Measurements from ENCODE around the gene ITGAL.
"Not testable (repeated sequence)": the region's sequence is repeated elsewhere in the genome, so short reads cannot be mapped to it uniquely, and the experiment has no call there.

The ITGAL gene

DNA sequence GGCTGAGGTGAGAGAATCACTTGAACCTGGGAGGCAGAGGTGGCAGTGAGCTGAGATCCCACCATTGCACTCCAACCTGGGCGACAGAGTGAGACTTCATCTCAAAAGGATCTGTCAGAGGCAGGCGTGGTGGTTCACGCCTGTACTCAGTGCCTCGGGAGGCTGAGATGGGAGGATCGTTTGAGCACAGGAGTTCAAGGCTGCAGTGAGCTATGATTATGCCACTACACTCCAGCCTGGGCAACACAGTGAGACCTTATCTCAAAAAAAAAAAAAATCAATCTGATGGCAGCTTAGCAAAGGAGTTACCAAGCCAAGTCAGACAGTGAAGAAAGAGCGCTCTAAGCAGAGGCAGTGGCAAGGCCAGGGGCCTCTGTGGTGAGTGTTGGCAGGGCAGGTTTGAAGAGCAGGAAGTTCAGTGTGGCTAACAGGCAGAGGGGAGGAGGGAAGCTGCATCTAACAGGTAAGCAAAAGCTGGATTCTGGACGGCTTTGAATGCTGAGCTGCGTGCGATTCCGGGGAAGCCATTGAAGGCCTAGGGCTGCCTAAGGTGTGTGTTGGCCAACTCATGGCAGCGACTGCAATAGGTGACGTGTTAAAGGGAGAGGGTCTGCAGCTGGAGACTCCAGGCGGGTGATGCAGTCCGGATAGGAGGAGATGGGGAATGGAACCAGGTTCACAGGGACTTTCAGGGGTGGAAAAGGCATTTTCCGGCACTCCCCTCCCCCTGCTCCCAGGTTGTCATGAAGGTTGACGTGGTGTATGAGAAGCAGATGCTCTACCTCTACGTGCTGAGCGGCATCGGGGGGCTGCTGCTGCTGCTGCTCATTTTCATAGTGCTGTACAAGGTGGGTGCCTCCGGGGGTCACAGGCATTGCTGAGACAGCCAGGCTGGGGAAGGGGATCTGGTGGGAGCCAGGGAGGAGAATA is 46.8 kb downstream of the ITGAL start:
- Histone ChIP-seq H2AFZ (ENCODE audit: low read length) (no peak overlapping the region), H3K4me1 (ENCODE audit: low read length) (no peaks in the 10 kb centered on the region), H3K27me3 (replicated peaks; ENCODE audit: insufficient read depth, low read length) (no peaks in the 10 kb centered on the region), H3K27ac (ENCODE audit: low read length) (no peak overlapping the region), H3F3A (ENCODE audit: insufficient read depth, low read length) (no peaks in the 10 kb centered on the region; the same call in 1 of the 2 replicates), H3K9me3 (replicated peaks; ENCODE audit: insufficient read depth, low read length) (no peaks in the 10 kb centered on the region), H3K4me3 (ENCODE audit: low read length) (no peak overlapping the region), H3K79me2 (ENCODE audit: low read length) (no peaks in the 10 kb centered on the region), H3K36me3 (replicated peaks; ENCODE audit: insufficient read depth, low read length) (no peaks in the 10 kb centered on the region), H3K4me2 (ENCODE audit: low read depth, low read length) (no peak overlapping the region), H3K9ac (ENCODE audit: low read length) (no peak overlapping the region), H4K20me1 (ENCODE audit: insufficient read depth, low read length) (no peaks in the 10 kb centered on the region), H3K9me2 (replicated peaks; ENCODE audit: insufficient read depth, low read length) (no peaks in the 10 kb centered on the region)
- DNase-seq = no peak
- TF ChIP-seq, protein P1, sequence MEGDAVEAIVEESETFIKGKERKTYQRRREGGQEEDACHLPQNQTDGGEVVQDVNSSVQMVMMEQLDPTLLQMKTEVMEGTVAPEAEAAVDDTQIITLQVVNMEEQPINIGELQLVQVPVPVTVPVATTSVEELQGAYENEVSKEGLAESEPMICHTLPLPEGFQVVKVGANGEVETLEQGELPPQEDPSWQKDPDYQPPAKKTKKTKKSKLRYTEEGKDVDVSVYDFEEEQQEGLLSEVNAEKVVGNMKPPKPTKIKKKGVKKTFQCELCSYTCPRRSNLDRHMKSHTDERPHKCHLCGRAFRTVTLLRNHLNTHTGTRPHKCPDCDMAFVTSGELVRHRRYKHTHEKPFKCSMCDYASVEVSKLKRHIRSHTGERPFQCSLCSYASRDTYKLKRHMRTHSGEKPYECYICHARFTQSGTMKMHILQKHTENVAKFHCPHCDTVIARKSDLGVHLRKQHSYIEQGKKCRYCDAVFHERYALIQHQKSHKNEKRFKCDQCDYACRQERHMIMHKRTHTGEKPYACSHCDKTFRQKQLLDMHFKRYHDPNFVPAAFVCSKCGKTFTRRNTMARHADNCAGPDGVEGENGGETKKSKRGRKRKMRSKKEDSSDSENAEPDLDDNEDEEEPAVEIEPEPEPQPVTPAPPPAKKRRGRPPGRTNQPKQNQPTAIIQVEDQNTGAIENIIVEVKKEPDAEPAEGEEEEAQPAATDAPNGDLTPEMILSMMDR (IDR thresholded peaks at IDR 0.05; ENCODE audit: low read length) = no peak
- no peak for TF ChIP-seq EZH2 (optimal IDR thresholded peaks at IDR 0.05; ENCODE audit: low read depth, low read length)
- no peak for TF ChIP-seq EZH2phosphoT487 (IDR thresholded peaks at IDR 0.05; ENCODE audit: low read length)

DNA sequence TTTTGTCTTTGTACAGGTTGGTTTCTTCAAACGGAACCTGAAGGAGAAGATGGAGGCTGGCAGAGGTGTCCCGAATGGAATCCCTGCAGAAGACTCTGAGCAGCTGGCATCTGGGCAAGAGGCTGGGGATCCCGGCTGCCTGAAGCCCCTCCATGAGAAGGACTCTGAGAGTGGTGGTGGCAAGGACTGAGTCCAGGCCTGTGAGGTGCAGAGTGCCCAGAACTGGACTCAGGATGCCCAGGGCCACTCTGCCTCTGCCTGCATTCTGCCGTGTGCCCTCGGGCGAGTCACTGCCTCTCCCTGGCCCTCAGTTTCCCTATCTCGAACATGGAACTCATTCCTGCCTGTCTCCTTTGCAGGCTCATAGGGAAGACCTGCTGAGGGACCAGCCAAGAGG is 48.9 kb downstream of the ITGAL start:
- no peaks in the 10 kb centered on the region for H3K27me3 ChIP-seq (replicated peaks; ENCODE audit: insufficient read depth, low read length)

DNA sequence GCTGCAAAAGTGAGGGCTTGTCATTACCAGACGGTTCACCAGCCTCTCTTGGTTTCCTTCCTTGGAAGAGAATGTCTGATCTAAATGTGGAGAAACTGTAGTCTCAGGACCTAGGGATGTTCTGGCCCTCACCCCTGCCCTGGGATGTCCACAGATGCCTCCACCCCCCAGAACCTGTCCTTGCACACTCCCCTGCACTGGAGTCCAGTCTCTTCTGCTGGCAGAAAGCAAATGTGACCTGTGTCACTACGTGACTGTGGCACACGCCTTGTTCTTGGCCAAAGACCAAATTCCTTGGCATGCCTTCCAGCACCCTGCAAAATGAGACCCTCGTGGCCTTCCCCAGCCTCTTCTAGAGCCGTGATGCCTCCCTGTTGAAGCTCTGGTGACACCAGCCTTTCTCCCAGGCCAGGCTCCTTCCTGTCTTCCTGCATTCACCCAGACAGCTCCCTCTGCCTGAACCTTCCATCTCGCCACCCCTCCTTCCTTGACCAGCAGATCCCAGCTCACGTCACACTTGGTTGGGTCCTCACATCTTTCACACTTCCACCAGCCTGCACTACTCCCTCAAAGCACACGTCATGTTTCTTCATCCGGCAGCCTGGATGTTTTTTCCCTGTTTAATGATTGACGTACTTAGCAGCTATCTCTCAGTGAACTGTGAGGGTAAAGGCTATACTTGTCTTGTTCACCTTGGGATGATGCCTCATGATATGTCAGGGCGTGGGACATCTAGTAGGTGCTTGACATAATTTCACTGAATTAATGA is 49.5 kb downstream of the ITGAL start:
- DNase-seq = no peak
- Histone ChIP-seq H2AFZ (ENCODE audit: low read length) (no peak overlapping the region), H3K27ac (ENCODE audit: low read length) (no peak overlapping the region), H3K36me3 (replicated peaks; ENCODE audit: insufficient read depth, low read length) (no peaks in the 10 kb centered on the region), H3K4me1 (ENCODE audit: low read length) (no peaks in the 10 kb centered on the region), H4K20me1 (ENCODE audit: insufficient read depth, low read length) (no peaks in the 10 kb centered on the region), H3F3A (ENCODE audit: insufficient read depth, low read length) (peaks cover 5% of the 10 kb centered on the region; the same call in 1 of the 2 replicates), H3K9ac (ENCODE audit: low read length) (no peak overlapping the region), H3K4me2 (ENCODE audit: low read depth, low read length) (no peak overlapping the region), H3K79me2 (ENCODE audit: low read length) (no peaks in the 10 kb centered on the region), H3K4me3 (ENCODE audit: low read length) (no peak overlapping the region), H3K9me3 (replicated peaks; ENCODE audit: insufficient read depth, low read length) (no peaks in the 10 kb centered on the region), H3K9me2 (replicated peaks; ENCODE audit: insufficient read depth, low read length) (no peaks in the 10 kb centered on the region), H3K27me3 (replicated peaks; ENCODE audit: insufficient read depth, low read length) (no peaks in the 10 kb centered on the region)
- no peak for TF ChIP-seq EZH2phosphoT487 (IDR thresholded peaks at IDR 0.05; ENCODE audit: low read length)
- no peak for TF ChIP-seq EZH2 (optimal IDR thresholded peaks at IDR 0.05; ENCODE audit: low read depth, low read length)
- TF ChIP-seq, protein P1 (IDR thresholded peaks at IDR 0.05; ENCODE audit: low read length) = no peak

More for the DNA sequence above, 48.9 kb downstream of the ITGAL start:
- Histone ChIP-seq H3K9me2 (replicated peaks; ENCODE audit: insufficient read depth, low read length) (no peaks in the 10 kb centered on the region), H3K36me3 (replicated peaks; ENCODE audit: insufficient read depth, low read length) (no peaks in the 10 kb centered on the region), H4K20me1 (ENCODE audit: insufficient read depth, low read length) (no peaks in the 10 kb centered on the region), H3K79me2 (ENCODE audit: low read length) (no peaks in the 10 kb centered on the region), H3K4me2 (ENCODE audit: low read depth, low read length) (no peak overlapping the region), H3F3A (ENCODE audit: insufficient read depth, low read length) (peaks cover 5% of the 10 kb centered on the region; the same call in 1 of the 2 replicates), H3K4me3 (ENCODE audit: low read length) (no peak overlapping the region), H3K9ac (ENCODE audit: low read length) (no peak overlapping the region), H2AFZ (ENCODE audit: low read length) (no peak overlapping the region), H3K27ac (ENCODE audit: low read length) (no peak overlapping the region), H3K4me1 (ENCODE audit: low read length) (no peaks in the 10 kb centered on the region), H3K9me3 (replicated peaks; ENCODE audit: insufficient read depth, low read length) (no peaks in the 10 kb centered on the region)
- TF ChIP-seq, protein P1 (IDR thresholded peaks at IDR 0.05; ENCODE audit: low read length) = no peak
- TF ChIP-seq EZH2phosphoT487 (IDR thresholded peaks at IDR 0.05; ENCODE audit: low read length) (no peak), EZH2 (optimal IDR thresholded peaks at IDR 0.05; ENCODE audit: low read depth, low read length) (no peak)
- no peak for DNase-seq

DNA sequence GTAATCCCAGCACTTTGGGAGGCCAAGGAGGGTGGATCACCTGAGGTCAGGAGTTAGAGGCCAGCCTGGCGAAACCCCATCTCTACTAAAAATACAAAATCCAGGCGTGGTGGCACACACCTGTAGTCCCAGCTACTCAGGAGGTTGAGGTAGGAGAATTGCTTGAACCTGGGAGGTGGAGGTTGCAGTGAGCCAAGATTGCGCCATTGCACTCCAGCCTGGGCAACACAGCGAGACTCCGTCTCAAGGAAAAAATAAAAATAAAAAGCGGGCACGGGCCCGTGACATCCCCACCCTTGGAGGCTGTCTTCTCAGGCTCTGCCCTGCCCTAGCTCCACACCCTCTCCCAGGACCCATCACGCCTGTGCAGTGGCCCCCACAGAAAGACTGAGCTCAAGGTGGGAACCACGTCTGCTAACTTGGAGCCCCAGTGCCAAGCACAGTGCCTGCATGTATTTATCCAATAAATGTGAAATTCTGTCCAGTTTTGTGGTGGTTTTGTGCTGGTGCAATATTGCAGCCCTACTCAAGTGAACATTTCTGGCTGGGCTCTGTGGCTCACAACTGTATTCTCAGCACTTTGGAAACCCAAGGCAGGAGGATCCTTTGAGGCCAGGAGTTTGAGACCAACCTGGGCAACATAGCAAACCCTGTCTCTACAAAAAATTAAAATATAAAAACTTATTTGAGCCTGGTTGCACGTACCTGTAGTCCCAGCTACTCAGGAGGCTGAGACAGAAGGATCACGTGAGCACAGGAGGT is 50.3 kb downstream of the ITGAL start:
- H3K27me3 ChIP-seq (replicated peaks; ENCODE audit: insufficient read depth, low read length); H3K4me2 ChIP-seq (ENCODE audit: low read depth, low read length); DNase-seq; H4K20me1 ChIP-seq (ENCODE audit: insufficient read depth, low read length); H3K9me3 ChIP-seq (replicated peaks; ENCODE audit: insufficient read depth, low read length); H3K9me2 ChIP-seq (replicated peaks; ENCODE audit: insufficient read depth, low read length); H3K9ac ChIP-seq (ENCODE audit: low read length); H3K27ac ChIP-seq (ENCODE audit: low read length); H3K36me3 ChIP-seq (replicated peaks; ENCODE audit: insufficient read depth, low read length); H2AFZ ChIP-seq (ENCODE audit: low read length); H3K79me2 ChIP-seq (ENCODE audit: low read length); H3F3A ChIP-seq (ENCODE audit: insufficient read depth, low read length); H3K4me3 ChIP-seq (ENCODE audit: low read length); H3K4me1 ChIP-seq (ENCODE audit: low read length): not testable (repeated sequence)

Data from MM.1S (cell line).